ENCODE data around the gene IL22RA1.

DNA sequence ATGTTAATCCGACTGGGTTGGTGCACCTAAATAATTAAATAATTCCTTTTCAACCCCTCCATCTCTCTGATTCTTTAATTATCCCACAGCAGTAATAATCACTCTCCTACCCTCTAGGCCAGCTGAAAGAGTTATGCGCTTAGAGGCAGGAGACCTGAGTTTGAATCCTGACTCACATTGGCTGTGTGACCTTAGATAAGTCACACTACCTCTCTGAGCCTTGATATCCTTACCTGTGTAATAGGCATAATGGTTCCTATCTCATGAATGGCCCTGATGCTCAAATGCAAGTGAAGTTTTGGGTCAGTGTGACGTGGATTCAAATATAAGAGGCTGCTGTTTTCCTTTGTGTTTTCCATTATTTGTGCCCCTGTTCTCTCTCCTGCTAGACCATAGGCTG lies 39.1 kb downstream of the IL22RA1 start:
- TF ChIP-seq ZFX (IDR thresholded peaks at IDR 0.05; ENCODE audit: borderline replicate concordance) = no peak
- TF ChIP-seq CTCF (IDR thresholded peaks at IDR 0.05) = no peak

Data from 22Rv1 (cell line).